Muscle layer of duodenum (tissue), 2 donors: ENCODE measurements around the gene C14orf180.
A peak's percentile ranks its signal among the peaks of the same experiment; 100 is the strongest.

Experiments used
- H3K27ac ChIP-seq: one replicate; pipeline ENCODE4 v1.7.0; 2013; ENCODE audit warnings: mild to moderate bottlenecking, low read length
- H3K27me3 ChIP-seq: one replicate; pipeline ENCODE4 v1.7.0; 2013; ENCODE audit warnings: low read depth, mild to moderate bottlenecking, control low read depth, low read length
- H3K36me3 ChIP-seq, 2 donors: one replicate each; pipeline ENCODE4 v1.7.0; 2013; ENCODE audit warnings: low read length in 2 of 2, control low read depth in 1 of 2, mild to moderate bottlenecking in 1 of 2; ENCODE audit not compliant: insufficient read depth in 2 of 2, control insufficient read depth in 1 of 2
- H3K4me1 ChIP-seq, 2 donors: one replicate each; pipeline ENCODE4 v1.7.0; 2013; ENCODE audit warnings: low read length in 2 of 2, mild to moderate bottlenecking in 2 of 2, control low read depth in 1 of 2, moderate library complexity in 1 of 2; ENCODE audit not compliant: insufficient read depth in 2 of 2, control insufficient read depth in 1 of 2
- H3K4me3 ChIP-seq, 2 donors: one replicate each; pipeline ENCODE4 v1.7.0; 2013; ENCODE audit warnings: low read length in 2 of 2, low read depth in 1 of 2, mild to moderate bottlenecking in 1 of 2
- H3K9me3 ChIP-seq, 2 donors: one replicate each; pipeline ENCODE4 v1.7.0; 2013; ENCODE audit warnings: low read length in 2 of 2, control low read depth in 1 of 2, mild to moderate bottlenecking in 1 of 2; ENCODE audit not compliant: control insufficient read depth in 1 of 2
- donor health status: healthy.

The C14orf180 gene

GRCh38 chr14:104599446-104599845 is 19.9 kb downstream of the C14orf180 start:
- no peaks in the 10 kb centered on the region for H3K36me3 ChIP-seq
- no peaks in the 10 kb centered on the region for H3K9me3 ChIP-seq
- H3K27ac ChIP-seq = no peak overlapping the region
- H3K4me1 ChIP-seq = peaks cover 0 to 6% of the 10 kb centered on the region in 2 donors
- H3K27me3 ChIP-seq = peaks cover 20% of the 10 kb centered on the region
- no peak overlapping the region for H3K4me3 ChIP-seq

- H3K9me3 ChIP-seq = no peaks in the 10 kb centered on the region
- H3K36me3 ChIP-seq = no peaks in the 10 kb centered on the region
- peaks cover 0 to 7% of the 10 kb centered on the region in 2 donors for H3K4me1 ChIP-seq
- H3K27me3 ChIP-seq = peaks cover 20% of the 10 kb centered on the region
- no peak overlapping the region for H3K27ac ChIP-seq
- H3K4me3 ChIP-seq = no peak overlapping the region
These were observed 20.6 kb downstream of the C14orf180 start for GRCh38 chr14:104600141-104600643.

DNA sequence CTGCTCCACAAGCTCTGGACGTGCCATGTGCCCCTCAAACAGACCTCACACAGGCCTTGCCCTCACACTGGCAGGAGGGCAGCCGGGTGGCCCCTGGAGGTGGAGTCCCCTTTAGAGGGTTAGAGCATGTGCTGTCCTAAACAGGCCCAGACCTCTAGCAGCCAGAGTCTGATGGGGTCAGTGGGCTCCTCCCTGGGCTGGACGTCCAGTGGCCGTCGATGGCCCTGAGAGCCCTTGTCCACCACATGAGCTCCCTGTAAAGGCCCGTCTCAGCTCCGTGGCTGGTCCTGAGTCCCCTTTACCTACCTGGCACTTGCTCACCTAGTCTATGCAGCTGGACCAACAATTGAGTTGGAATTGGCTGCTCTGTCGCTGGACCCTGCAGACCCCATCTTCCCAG is 21.2 kb downstream of the C14orf180 start:
- peaks cover 20% of the 10 kb centered on the region for H3K27me3 ChIP-seq
- H3K9me3 ChIP-seq = no peaks in the 10 kb centered on the region
- H3K27ac ChIP-seq = no peak overlapping the region
- H3K4me3 ChIP-seq = no peak overlapping the region
- peaks cover 0 to 7% of the 10 kb centered on the region in 2 donors for H3K4me1 ChIP-seq
- H3K36me3 ChIP-seq = no peaks in the 10 kb centered on the region

DNA sequence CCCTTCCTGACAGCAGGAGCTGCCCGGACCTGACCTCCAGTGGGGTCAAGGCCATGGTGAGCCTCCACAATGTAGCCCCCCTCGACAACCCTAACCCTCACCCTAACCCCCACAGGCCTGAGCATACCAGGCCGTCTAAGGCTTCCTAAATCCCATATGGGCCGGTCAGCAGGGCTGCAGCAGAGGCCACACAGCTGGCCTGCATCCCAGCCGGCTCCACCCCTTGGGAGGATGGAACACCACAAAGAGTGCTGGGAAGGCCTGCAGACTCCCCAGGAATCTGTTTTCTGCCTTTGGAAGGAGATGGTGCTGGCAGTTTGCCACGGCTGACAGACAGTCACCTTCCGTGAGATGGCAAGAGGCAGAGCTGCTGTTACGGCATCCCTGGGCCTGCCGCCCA is 22.2 kb downstream of the C14orf180 start:
- no peaks in the 10 kb centered on the region for H3K36me3 ChIP-seq
- H3K27ac ChIP-seq = no peak overlapping the region
- peaks cover 20% of the 10 kb centered on the region for H3K27me3 ChIP-seq
- H3K4me1 ChIP-seq = peaks cover 0 to 7% of the 10 kb centered on the region in 2 donors
- no peaks in the 10 kb centered on the region for H3K9me3 ChIP-seq
- H3K4me3 ChIP-seq = no peak overlapping the region

DNA sequence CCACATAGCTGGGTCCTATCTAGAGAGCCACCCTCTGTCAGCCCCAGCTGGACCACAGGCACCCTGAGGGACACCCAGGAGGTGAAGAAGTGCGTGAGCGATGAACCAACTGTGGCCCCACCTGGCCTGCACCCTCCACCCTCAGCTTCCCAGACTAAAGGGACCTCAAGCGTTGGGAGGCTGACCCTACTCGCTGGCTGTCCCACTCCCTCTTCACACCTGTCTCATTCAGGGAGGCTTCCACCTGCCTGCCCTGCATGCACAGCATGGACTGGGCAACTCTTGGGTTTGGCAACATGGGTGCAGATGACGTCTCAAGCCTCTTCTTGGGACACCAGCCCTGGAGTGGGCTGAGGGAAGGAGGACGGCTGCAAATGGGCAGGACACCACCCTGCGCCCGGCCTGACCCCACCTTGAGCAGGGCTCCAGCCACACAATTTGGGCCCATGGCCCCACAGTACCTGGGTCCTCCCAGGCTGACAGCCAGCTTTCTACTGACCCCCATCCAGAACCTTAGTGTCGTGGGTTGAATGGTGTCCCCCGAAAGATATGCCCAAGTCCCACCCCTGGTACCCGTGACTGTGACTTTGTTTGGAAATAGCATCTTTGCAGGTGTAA is 22.9 kb downstream of the C14orf180 start:
- no peaks in the 10 kb centered on the region for H3K9me3 ChIP-seq
- peaks cover 20% of the 10 kb centered on the region for H3K27me3 ChIP-seq
- H3K4me3 ChIP-seq = no peak overlapping the region
- no peaks in the 10 kb centered on the region for H3K36me3 ChIP-seq
- H3K27ac ChIP-seq = no peak overlapping the region
- H3K4me1 ChIP-seq = peaks cover 0 to 7% of the 10 kb centered on the region in 2 donors

DNA sequence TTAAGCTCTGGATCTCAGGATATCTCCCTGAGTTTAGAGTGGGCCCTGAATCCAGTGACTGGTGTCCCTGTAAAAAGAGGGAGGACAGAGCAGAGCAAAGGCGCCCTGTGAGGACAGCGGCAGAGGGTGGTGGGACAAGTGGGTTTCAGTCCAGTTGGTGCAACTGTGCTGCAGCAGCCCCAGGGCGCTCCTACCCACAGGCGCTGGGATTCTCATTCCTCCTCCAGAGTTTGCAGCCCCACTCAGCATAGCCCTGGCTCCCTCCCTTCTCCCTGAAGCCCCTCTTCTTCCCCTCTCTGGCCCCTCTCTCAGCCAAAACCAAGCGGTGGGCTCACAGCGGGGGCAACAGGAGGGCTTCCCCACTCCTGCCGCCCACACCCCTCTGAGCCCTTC is 23.4 kb downstream of the C14orf180 start:
- Histone ChIP-seq H3K9me3 (no peaks in the 10 kb centered on the region), H3K27me3 (peaks cover 20% of the 10 kb centered on the region), H3K4me1 (peaks cover 0 to 7% of the 10 kb centered on the region in 2 donors), H3K4me3 (no peak overlapping the region), H3K27ac (no peak overlapping the region), H3K36me3 (no peaks in the 10 kb centered on the region)

DNA sequence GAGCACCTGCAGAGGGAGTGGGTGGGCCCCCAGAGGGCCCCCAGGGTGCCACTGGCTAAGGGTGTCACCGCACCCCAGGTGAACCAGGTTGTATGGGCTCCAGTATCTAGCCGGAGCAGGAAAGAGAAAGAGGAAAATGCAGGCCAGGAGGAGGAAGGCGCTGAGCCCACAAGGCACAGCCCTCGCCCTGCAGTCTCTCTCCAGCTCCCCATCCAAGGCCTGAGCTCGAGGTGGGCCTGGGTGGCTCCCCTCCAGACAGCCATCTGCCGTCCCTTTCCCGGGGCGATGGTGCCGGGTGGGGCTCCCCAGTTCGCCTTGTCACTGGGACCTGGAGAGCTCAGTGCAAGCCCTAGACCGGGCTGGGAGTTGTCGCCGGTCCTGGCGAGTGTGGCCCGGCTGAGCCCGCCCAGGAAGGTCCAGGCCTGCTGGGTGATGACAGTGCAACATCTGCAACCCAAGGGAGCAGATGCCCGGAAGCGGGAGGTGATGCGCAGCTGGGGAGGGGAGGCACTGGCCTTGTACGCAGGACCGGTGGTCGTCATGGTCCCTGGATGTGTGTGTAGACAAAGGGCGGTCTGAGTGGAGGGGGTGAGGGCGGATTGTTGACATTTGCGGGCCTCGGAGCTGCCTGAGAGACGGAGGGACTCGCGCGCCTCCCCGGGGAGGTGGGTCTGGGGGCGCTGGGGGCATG is 24.3 kb downstream of the C14orf180 start:
- no peaks in the 10 kb centered on the region for H3K9me3 ChIP-seq
- peak overlapping the region in 1 of 2 donors; percentile 51 for H3K4me3 ChIP-seq
- H3K27me3 ChIP-seq = peaks cover 20% of the 10 kb centered on the region
- peaks cover 0 to 7% of the 10 kb centered on the region in 2 donors for H3K4me1 ChIP-seq
- H3K27ac ChIP-seq = no peak overlapping the region
- no peaks in the 10 kb centered on the region for H3K36me3 ChIP-seq

DNA sequence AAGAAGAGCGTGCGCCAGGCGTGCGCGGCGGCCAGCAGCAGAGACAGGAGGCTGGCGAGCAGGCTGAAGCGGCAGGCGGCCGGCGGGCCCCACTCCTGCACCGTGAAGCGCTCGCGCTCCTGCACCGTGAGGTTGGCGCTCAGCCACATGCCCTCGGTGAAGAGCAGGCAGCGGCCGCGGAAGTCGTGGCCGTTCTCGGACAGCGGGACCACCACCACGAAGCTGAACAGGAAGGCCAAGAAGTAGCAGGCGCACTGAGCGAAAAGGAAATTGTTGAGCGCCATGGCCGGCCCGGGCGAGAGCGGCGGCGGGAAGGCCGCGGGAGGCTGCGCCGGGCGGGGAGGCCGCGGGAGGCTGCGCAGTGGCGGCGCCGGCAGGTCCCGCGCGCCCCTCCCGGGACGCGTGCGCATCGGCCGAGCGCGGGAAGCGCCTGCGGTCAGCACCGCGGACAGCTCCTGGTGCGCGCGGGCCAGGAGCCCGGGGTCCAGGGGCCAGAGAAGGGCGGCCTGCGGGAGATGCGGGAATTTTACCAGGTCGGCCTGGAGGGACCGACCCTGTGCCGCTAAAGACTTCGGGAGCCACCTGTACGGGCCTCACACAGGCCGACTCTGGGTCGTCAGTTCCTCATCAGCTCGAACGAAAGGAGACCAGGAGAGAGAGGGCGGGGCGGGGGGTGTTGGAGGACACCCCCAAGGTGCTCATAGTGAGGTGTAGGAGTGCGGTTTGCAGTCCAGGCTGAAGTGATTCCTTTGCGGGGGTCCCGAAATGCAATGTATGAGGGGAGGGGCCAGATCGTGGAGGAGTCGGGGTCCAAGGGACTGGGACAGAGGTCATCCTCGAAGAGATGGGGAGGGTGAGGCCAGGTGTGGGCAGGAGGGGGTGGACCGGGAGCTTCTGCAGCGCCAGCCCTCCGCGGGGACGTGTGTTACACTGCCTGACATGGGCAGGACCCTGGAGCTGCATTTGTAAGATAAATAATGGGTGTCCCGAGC is 25.2 kb downstream of the C14orf180 start, which contains the start of gene TMEM179:
TMEM179 (minus strand) TSS at position 315 of the 992 bp plus-strand sequence; CDS start at position 284, 31 bp downstream.
- Histone ChIP-seq H3K4me1 (peaks cover 0 to 7% of the 10 kb centered on the region in 2 donors), H3K4me3 (peak within 1 kb of the TSS in 1 of 2 donors; percentile 51), H3K27ac (no peak within 1 kb of the TSS), H3K36me3 (no peaks in the 10 kb centered on the region), H3K27me3 (peaks cover 20% of the 10 kb centered on the region), H3K9me3 (no peaks in the 10 kb centered on the region)

DNA sequence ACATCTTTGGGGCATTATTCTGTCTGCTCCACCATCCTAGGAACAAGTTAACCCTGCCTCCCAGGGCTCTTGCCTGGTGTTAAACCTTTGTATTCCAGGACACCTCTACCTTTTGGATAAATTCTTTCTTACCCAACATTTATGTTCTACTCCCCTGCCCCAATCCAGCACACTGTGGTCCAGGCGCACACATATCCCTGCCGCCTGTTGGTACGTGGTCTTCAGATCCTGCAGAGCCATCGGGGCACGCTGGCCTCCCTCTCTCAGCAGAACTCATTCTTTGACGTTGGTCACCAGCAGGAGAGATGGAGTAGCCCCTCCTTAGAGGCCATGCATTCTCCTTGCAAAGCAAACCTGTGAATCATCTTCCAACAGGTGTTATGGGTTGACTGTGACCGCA is 30.1 kb downstream of the C14orf180 start:
- Histone ChIP-seq H3K36me3 (no peaks in the 10 kb centered on the region), H3K9me3 (no peaks in the 10 kb centered on the region), H3K4me1 (no peaks in the 10 kb centered on the region), H3K4me3 (no peak overlapping the region), H3K27me3 (no peaks in the 10 kb centered on the region), H3K27ac (no peak overlapping the region)

DNA sequence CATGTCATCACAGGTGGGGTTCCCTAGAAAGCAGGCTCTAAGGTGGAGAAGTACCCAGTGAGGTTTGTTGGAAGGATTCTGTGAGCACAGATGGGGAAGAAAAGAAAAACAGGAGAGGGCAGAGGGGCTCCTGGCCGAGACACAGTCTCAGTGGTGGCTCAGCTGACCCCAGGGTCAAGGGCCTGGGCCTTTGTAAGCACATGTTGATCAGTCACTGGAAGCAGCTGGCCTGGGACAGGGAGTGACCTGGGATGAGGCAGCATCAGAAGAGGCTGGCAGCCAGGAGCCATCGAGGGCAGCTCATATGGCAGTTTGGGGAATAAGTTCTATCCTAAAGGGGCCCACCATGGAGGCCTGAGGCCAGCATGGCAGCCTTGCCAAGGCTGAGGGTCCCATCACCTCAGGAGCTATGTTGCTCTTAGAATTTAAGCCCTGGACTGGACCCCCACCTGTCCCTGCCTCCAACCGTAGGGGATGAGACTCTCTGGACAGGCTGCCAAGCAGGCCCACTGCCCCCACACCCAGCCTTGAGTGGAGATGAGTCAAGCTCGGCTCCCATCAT is 31.3 kb downstream of the C14orf180 start:
- Histone ChIP-seq H3K27me3 (no peaks in the 10 kb centered on the region), H3K4me1 (no peaks in the 10 kb centered on the region), H3K36me3 (no peaks in the 10 kb centered on the region), H3K9me3 (peaks cover 0 to 5% of the 10 kb centered on the region in 2 donors), H3K4me3 (no peak overlapping the region), H3K27ac (no peak overlapping the region)
